HG02610 (cell line): ENCODE data around the gene ANKS6.
A peak's percentile ranks its signal among the peaks of the same experiment; 100 is the strongest.

Source experiments
- ATAC-seq: cut with Tn5 transposase; IDR thresholded peaks from one replicate; pipeline ENCODE4 v1.9.1; 2021; ENCODE audit warnings: mild to moderate bottlenecking, moderate library complexity; ENCODE audit not compliant: unreplicated experiment

ANKS6 gene

GRCh38 chr9:98796364-98797101 is at the start of gene ANKS6:
Gene ANKS6 (minus strand): TSS chr9:98796555. CDS start chr9:98796491, 64 bp downstream.
- ATAC-seq = peak; percentile 90

- no peak for ATAC-seq
Observed at GRCh38 chr9:98846081-98846480, 49.7 kb upstream of the ANKS6 start.

- ATAC-seq = no peak
Observed at GRCh38 chr9:98842510-98842909, 46.2 kb upstream of the ANKS6 start.

GRCh38 chr9:98839724-98840123 is 43.4 kb upstream of the ANKS6 start:
- ATAC-seq = no peak

- no peak for ATAC-seq
Observed at GRCh38 chr9:98838868-98839565, 42.7 kb upstream of the ANKS6 start.

- no peak for ATAC-seq
Observed at GRCh38 chr9:98838155-98838867, 42.0 kb upstream of the ANKS6 start.

- ATAC-seq = no peak
Observed at GRCh38 chr9:98837516-98837915, 41.2 kb upstream of the ANKS6 start.

- no peak for ATAC-seq
Observed at GRCh38 chr9:98836206-98836605, 39.9 kb upstream of the ANKS6 start.

- ATAC-seq = no peak
Observed at GRCh38 chr9:98834386-98834785, 38.0 kb upstream of the ANKS6 start.

- ATAC-seq = no peak
Observed at GRCh38 chr9:98833090-98833956, 37.0 kb upstream of the ANKS6 start.

GRCh38 chr9:98832768-98833089 is 36.4 kb upstream of the ANKS6 start:
- ATAC-seq = no peak

GRCh38 chr9:98831696-98832095 is 35.3 kb upstream of the ANKS6 start:
- ATAC-seq = no peak

- ATAC-seq = no peak
Observed at GRCh38 chr9:98830554-98830953, 34.2 kb upstream of the ANKS6 start.

- no peak for ATAC-seq
Observed at GRCh38 chr9:98829766-98830165, 33.4 kb upstream of the ANKS6 start.

GRCh38 chr9:98826716-98827115 is 30.4 kb upstream of the ANKS6 start:
- no peak for ATAC-seq

- ATAC-seq = no peak
Observed at GRCh38 chr9:98825414-98825813, 29.1 kb upstream of the ANKS6 start.

- no peak for ATAC-seq
Observed at GRCh38 chr9:98823666-98824334, 27.4 kb upstream of the ANKS6 start.

- no peak for ATAC-seq
Observed at GRCh38 chr9:98822661-98823060, 26.3 kb upstream of the ANKS6 start.

GRCh38 chr9:98821831-98822230 is 25.5 kb upstream of the ANKS6 start:
- ATAC-seq = no peak

GRCh38 chr9:98819231-98819630 is 22.9 kb upstream of the ANKS6 start:
- no peak for ATAC-seq
